Superior temporal gyrus (tissue), 1 donor: ENCODE data around the gene DEPDC5.
A peak's percentile ranks its signal among the peaks of the same experiment; 100 is the strongest.

Experiments used
- DNase-seq: peaks from one replicate; pipeline ENCODE4 v3.0.0-alpha.2; 2016; ENCODE audit errors: extremely low spot score

The DEPDC5 gene

GRCh38 chr22:31925056-31925455, 171.2 kb downstream of the DEPDC5 start:
- DNase-seq, result no peak

- DNase-seq, result no peak
These were observed 172.2 kb downstream of the DEPDC5 start for GRCh38 chr22:31926024-31926423.

DNA sequence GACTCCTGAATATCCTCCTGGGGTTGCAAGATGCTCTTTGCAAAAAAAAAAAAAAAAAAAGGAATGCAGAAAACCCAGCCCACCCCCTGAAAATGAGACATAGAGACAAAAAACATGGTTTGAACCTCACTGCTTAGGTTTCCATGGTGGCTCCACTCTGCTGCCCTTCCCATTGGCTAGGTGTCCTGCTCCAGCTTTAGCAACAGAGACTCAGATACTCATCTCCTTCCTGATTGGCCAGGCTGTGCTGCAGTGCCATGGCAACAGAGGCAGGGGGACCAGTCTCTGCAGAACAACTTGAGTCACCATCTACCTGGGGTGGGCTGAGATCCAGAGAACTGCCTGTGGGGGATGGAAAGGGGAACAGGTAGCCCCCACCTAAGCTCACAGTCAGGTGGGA, 173.2 kb downstream of the DEPDC5 start:
- peak; percentile 82 for DNase-seq

DNA sequence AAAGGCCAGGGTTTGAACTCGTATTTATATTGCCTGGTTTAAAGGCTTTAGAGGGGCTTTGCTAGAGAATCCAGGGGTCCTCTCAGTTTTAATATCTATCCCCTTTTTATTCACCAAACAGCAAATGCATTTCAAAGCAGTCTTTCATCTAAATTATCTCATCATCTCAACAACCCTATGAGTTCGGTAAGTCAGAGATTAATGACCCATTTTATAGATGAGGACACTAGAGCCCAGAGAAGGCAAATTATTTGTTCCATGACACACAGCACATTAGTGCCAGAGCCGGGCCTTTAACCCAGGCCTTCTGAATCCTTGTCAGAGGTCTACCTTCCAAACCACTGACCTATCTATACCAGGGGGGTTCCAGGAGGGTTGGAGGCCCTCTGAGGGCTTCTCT, 173.7 kb downstream of the DEPDC5 start:
- no peak for DNase-seq

GRCh38 chr22:31929167-31929930, 175.5 kb downstream of the DEPDC5 start:
- no peak for DNase-seq

- DNase-seq, result no peak
These were observed 179.0 kb downstream of the DEPDC5 start for GRCh38 chr22:31932863-31933262.

DNA sequence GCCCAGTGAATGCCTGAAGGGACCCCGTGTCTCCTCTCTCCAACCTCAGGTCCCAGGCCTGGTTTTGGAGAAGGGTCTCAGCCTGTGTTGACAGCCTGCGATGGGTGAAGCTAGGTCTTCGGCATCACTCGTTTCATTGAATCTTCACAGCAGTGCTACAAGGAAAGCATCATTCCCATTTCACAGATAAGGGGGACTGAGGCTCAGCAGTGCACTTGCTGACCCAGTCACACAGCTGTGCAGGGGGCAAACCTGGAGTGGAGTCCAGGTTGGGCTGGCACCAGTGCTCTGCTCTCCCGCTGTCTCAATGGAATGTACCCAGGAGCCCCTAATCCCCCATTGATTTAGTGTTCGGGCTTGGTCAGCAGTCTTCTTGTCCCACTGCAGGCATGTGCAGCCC, 179.6 kb downstream of the DEPDC5 start:
- no peak for DNase-seq

GRCh38 chr22:31933816-31934482, 180.1 kb downstream of the DEPDC5 start:
- no peak for DNase-seq

DNA sequence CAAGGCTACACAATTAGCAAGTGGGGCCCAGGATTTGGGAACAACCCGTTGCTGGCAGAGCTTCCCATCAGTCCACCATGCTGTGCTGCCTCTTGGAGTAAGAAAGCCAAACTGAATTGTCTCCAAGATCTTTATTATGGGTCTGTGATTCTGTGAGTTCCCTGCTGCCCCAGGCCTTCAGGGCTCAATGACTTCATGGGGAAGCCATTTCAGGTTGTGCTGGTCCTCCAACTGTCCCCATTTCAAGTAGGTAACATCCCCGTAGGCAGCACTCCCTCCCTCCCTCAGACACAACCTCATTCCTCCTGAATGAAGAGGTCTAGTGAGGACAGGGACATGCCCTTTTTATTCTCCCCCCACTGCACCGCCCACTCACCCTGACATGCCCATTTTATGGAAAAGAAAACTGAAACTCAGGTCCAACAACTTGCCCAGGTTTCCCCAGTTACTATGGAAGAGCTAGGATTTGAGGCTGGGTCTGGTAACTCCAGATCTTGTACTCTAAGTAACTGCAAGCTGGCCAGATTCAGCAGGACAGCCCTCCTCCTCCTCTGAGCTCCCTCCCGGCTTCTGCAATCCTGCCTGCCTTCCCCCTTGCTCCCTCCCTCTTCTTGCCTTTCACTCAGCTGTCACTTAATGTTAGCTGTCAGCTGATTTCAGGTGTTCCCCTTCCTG, 182.3 kb downstream of the DEPDC5 start:
- DNase-seq, result no peak

DNA sequence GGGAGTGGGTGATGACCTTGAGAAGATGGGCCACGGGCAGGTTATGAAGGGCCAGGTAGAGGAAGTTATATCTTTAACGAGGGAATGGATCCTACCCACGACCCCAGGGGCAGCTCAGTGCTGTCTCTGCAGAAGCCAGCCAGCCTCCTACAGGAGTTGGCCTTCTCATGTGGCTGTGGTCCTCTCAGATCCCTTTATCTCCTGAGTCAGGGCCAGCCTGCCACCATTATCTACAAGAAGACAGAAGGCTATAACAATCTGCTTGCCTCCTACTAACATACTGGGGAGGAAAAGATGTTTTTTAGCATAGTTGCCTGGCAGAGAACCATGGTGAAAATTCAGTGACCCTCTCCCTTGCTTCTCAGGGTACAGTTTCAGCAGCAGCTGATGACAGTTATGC, 183.5 kb downstream of the DEPDC5 start:
- no peak for DNase-seq

DNA sequence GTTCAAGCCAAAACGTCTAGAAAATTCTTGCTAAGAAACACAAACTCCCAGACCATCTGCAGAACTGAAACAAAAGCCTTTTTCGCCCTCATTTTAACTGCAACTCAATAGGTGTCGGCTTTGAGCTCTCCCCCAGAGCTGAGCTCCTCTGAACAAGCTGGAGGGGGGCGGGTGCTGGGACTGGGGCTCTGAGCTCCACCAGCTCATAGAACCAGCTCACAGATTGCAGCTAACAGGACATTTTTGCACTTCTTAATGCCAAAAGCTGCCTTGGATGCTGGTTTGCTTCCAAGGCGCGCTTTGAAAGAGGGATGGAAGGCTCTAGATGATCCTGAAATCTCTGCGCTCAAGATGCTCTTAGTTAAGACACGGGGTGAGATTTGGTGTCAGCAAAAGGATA, 184.5 kb downstream of the DEPDC5 start:
- DNase-seq, result no peak

- no peak for DNase-seq
These were observed 186.7 kb downstream of the DEPDC5 start for GRCh38 chr22:31940506-31940905.

GRCh38 chr22:31942091-31942490, 188.3 kb downstream of the DEPDC5 start:
- DNase-seq, result no peak

DNA sequence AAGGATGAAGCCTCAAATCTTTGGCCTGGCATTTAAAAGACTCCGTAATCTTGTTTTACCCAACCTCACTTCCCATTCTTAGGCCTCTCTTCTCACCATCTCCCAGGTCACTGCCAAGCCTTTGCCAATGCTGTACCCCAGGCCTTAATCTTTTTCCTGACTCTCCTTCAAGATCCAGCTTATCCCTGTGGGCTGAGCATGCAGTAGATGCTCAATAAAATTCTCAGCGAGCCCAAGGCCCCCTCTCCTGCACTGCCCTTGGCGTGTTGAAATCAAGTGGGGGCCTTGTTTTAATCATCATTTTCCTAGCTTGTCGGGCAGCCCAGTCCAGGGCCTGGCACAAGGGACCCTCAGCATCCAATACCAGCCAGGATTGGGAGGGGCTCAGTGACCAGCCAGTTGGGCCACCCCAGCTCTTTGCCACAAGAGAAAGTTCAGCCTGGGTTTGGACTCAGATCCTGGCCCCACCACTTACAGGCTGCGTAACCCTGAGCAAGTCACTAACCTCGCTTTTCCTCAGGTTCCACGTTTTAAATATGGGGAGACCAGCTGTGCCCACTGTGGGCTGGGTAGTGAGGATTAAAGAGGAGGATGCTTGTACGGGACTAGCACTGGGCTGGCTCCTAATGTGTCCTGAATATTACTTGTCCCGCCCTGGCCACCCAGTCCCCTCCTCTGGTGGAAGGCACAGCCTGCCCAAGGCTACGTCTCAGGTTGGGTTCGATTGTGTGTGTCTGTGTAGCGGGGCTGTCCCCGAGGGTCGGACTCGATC, 189.6 kb downstream of the DEPDC5 start:
- no peak for DNase-seq

- peak; percentile 95 for DNase-seq
These were observed 190.3 kb downstream of the DEPDC5 start, which contains the start of gene YWHAH for GRCh38 chr22:31943978-31944699. Gene YWHAH, plus strand, starts transcription at chr22:31944535. Its CDS starts 199 bp downstream, at chr22:31944734.

- DNase-seq, result no peak
These were observed 191.1 kb downstream of the DEPDC5 start for GRCh38 chr22:31944700-31945442.

DNA sequence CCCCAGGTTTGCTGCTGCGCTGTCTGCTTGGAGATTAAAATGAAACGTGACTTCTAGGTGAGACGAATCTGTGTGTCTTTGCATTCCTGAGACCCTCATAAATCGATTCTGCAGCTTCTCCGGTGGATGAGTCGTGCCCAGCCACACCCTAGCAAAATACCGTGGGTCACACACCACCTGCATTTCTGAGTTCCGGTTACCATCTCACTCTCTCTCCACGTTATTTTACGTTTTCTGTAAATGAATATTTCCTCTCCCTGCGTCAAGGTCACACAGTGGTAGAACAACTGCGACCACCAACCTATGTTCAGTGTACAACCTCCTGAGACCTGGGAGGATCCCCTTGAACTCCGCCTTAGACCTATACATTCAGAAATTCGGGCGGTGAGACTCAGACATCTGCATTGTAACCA, 191.6 kb downstream of the DEPDC5 start:
- DNase-seq, result no peak

- no peak for DNase-seq
These were observed 192.3 kb downstream of the DEPDC5 start for GRCh38 chr22:31945971-31946680.

DNA sequence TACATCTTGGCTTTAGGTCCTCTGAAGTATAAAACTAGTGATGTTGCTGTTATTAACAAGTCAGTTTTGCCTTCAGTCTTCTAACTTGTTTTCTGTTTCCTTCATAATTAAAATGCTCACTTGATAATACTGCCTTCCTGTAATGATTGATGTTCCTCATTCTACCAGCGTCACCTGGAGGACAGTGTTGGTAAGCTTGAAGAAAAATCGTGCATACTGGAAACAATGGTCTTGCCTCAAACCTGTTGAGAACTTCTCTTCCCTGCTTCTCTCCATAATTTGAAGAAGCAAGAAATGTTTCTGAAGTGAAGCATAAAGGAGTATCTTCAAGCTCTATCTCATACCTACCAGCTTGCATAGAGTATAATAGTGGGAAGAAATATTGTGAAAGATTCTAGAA, 193.5 kb downstream of the DEPDC5 start:
- no peak for DNase-seq

DNA sequence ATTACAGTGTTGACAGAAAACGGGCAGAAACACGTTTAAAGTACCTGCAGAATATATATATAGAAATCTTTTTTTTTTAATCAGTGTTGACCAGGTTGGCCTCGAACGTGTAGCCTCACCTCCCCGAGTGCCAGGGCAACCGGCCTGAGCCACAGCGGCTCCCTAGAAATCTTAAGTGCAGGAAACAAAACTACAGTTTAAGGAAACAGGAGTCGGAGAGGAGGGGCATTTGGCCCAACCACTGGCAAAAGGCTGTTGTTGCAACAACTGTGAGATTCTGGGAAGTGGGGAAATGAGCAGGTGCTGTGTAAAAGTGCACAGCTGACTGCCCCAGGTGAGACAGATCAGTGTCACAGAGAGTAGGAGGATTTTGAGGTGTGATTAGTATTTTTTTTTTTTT, 194.2 kb downstream of the DEPDC5 start:
- DNase-seq, result no peak
